Umbilical cord (tissue), 2 donors: ENCODE results near the gene AP1S2. TPM values are rescaled to one million over a fixed set of nuclear protein-coding genes. Genes with fewer than 3 reads are reported as not detected.
"Not testable (repeated sequence)": the region's sequence is repeated elsewhere in the genome, so short reads cannot be mapped to it uniquely, and the experiment has no call there.

Experiments
- DNase-seq: peaks from one replicate; pipeline ENCODE4 v3.0.0-alpha.2; 2015; ENCODE audit warnings: low spot score
- total RNA-seq: library from RNA; depleted of rRNA; stranded (reverse); fragments of >200 nt; gene quantifications from one replicate; pipeline ENCODE4 v1.2.3, GENCODE V29; 2014; ENCODE audit warnings: low replicate concordance; ENCODE audit not compliant: insufficient read depth

Gene AP1S2
- 39.7 TPM for total RNA-seq

- DNase-seq: peak; percentile 92
Measured at GRCh38 chrX:15854712-15855567, at the start of gene AP1S2. AP1S2 (minus strand) TSS chrX:15854813; CDS start chrX:15852524, 2,289 bp downstream.

GRCh38 chrX:15903186-15903681 lies 48.6 kb upstream of the AP1S2 start:
- no peak for DNase-seq

- no peak for DNase-seq
Measured at GRCh38 chrX:15895334-15895733, 40.7 kb upstream of the AP1S2 start.

- DNase-seq: no peak
Measured at GRCh38 chrX:15894724-15895123, 40.1 kb upstream of the AP1S2 start.

- no peak for DNase-seq
Measured at GRCh38 chrX:15890463-15890862, 35.9 kb upstream of the AP1S2 start.

DNA sequence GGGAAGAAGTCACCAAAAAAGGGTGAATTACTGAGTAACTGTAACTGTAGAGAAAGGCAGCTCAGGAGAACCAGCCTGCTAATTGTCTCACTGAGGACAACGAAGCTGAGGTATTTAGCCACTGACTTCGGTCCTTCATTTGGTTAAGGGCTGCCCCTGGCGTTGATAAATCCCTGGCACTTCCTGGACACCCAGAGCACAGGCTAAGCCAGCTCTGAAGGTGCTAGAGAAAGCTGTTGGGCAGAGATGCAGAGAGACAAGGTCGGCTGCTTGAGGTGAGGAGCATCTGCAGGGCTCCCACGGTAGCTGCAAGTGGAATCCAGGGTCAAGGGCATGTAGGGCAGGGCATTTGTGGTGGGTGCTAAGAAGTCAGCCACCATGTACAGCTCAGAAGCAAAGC lies 33.4 kb upstream of the AP1S2 start:
- DNase-seq: no peak

GRCh38 chrX:15883540-15883863 lies 28.9 kb upstream of the AP1S2 start:
- no peak for DNase-seq

GRCh38 chrX:15882704-15883539 lies 28.3 kb upstream of the AP1S2 start:
- no peak for DNase-seq

DNA sequence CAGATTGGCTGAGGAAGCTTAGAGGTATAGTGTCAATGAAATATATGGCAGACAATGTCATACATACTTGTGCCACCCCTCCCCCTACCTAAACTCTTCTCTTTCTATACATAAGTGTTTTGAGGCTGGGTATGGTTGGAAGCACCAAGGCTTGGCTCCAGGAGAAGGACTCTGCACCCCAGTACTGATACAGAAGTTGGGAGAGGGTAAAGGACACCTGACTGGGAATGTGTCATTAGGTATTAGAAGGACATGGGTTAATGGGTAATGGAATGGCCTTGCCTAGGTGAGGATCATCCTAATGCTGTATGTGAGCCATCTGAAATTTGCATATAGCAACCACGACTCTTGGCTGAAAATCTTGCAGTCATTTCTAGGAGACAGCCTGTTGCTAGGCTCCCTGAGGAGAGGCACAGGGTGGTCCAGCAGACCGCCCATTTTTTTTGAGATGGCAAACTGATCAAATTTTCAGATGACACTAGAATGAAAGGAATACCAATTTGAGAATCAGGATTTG lies 26.8 kb upstream of the AP1S2 start:
- DNase-seq: no peak

GRCh38 chrX:15877914-15878313 lies 23.3 kb upstream of the AP1S2 start:
- DNase-seq: not testable (repeated sequence)

DNA sequence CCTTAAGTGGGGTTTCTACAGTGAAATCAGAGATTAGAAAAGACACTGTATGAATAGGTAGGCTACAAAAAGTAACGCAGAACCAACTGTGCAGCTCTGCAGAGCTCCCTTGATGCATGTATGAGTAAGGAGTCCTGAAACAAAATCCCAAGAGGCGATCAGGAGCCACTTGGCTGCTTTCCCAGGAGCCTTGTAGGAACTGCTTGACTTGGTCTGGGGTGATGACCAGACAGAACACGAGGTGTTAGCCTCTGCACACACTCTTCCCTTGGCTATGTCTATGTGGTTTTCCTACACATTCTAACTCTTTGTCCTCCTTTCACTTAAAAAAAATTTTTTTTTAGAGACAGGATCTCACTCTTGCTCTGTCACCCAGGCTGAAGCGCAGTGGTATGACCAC lies 22.8 kb upstream of the AP1S2 start:
- no peak for DNase-seq

DNA sequence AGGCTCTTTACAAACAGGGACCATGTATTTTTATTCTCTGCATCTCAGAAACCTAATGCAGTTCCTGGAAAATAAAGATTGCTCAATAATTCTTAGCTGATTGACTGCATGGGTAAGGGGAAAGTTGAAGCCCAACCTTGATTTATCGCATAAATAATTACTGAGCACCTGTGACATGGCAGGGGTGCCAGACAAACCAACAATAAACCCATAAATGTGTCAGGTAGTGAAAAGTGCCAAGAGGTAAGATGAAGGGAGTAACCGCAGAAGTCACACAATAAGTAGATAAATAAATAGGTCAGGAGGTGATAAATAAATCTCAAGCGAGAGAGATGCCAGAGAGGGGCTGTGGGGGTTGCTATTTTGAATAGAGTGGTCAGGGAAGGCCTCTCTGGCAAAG lies 20.1 kb upstream of the AP1S2 start:
- DNase-seq: no peak

DNA sequence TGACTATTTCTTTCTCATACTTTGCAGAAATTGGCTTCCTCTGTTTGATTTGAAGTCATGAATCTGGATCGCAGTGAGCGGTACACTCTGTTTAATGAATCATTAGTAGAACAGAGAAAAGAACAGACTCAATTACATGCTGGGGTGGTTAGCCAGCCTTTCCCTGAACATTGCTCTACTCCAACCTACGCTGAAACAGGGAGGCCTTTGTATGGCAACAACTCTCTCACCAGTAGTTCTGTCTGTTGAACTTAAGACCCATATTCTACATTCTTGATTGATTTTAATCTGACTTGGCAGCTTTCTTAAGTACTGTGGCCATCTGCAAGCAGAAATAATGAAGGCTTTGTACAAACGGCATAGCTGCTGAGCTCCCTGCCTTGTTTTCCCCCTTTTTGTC lies 19.0 kb upstream of the AP1S2 start:
- no peak for DNase-seq

- no peak for DNase-seq
Measured at GRCh38 chrX:15870310-15870709, 15.7 kb upstream of the AP1S2 start.

GRCh38 chrX:15869695-15870094 lies 15.1 kb upstream of the AP1S2 start:
- DNase-seq: no peak

- no peak for DNase-seq
Measured at GRCh38 chrX:15866147-15866546, 11.5 kb upstream of the AP1S2 start.

GRCh38 chrX:15864629-15865028 lies 10.0 kb upstream of the AP1S2 start:
- DNase-seq: no peak

- DNase-seq: no peak
Measured at GRCh38 chrX:15864023-15864422, 9.4 kb upstream of the AP1S2 start.

GRCh38 chrX:15860921-15861320 lies 6.3 kb upstream of the AP1S2 start:
- no peak for DNase-seq

- DNase-seq: no peak
Measured at GRCh38 chrX:15858051-15858450, 3.4 kb upstream of the AP1S2 start.

GRCh38 chrX:15856636-15857035 lies 2.0 kb upstream of the AP1S2 start:
- DNase-seq: no peak

DNA sequence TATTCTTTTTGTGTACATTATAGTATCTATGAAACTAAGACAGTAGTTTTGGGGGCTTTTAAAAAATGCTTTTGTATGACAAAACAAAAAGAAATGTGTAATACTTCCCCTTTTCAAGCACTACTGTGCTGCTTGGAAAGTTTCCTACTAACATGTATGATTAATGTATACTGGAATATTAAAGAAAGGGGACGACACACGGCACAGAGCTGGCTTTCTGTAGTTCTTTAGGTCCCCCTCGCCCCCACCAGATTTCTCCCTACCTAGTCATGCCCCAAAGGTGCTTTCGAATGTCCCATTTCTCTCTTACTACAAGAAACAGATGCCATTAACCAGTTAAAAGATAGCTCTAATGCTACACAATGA lies 1.6 kb upstream of the AP1S2 start:
- DNase-seq: no peak
